Activated gamma-delta T cell treated with Interleukin-2 at 50 U/mL for 16 hours (primary cell): ENCODE data around the gene NAPSA.

Source experiments
- DNase-seq: peaks from one replicate; pipeline ENCODE4 v3.0.0-alpha.2; 2020

The NAPSA gene

DNA sequence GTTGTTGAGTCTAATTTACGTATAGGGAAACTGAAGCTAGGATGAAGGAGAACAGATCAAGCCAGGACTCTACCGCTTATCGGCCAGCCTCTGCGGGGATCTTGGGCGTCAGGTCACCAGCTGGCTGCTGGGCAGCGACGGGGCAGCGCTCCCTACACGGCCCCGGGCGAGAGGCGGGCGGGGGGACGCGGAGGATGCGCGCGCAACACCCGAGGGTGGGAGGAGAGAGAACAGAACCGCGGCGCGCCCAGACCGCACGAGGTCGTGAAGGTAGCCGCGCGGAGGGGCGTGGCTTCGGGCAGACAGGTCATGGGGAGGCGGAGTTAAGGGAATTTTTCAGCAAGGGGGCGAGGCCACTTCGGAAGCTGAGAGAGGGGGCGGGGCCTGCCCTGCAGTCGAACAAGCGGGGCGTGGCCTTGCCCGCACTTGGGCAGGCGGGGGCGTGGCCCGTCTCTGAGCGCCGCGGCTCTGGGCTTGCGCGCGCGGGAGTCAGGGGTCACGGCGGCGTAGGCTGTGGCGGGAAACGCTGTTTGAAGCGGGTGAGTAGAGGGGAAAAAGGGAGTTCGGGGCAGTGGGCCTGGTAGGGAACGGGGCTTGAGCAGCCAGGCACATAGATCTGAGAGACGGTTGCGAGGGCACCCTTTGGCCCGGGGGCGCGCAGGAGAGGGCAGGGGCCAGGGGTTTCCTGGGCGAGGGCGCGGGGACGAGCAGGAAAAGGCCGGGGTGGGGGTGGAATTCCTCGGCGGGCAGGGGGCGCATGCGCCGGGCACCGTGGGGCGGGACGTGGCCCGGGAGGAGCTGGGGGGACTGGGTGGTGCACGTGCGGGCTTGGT is 18.6 kb upstream of the NAPSA start, which contains the start of gene POLD1:
TSS of gene POLD1 (plus strand) at position 496 of the 833 bp plus-strand sequence. CDS start 14,505 bp downstream, outside the sequence.
- peak; percentile 98 for DNase-seq

DNA sequence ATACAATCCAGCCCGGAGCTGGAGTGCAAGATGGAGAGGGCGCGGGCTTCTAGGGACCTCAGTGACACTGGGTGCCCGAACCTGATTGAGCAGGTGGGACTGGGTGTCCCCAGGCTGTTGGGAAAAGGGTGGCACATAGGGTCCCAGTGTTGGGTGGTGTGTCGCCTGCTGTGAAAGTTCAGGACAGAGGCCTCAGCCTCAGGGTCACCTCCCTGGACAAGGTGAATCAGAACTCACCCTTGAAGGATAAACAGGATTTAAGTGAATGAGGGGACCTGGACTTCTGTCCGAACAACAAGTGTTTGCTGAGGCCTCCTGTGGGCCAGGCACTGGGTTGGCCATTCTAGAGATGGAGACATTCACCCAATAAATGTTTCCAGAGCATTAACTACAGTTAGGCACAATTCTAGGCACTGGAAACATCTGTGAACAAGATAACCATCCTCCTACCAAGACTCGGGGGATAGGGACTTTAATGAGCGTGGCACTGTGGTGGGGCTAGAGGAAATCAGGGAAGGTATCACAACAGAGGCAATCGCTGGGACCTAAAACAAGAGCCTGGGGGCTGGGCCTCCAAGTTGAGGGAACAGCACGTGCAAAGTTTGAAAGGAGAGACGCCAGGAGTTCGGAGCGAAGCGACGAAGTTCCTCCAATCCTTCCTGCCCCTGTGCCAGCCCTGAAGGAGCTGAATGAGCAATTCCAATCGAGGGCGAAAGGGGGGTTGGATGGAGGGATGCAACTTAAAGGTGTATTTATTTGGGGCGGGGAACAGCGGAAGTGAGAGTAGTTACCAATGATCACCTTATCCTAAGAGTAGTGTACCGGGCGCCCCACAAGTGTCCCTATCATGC is 17.8 kb upstream of the NAPSA start:
- no peak for DNase-seq

GRCh38 chr19:50381881-50382729 is 16.7 kb upstream of the NAPSA start:
- no peak for DNase-seq

DNA sequence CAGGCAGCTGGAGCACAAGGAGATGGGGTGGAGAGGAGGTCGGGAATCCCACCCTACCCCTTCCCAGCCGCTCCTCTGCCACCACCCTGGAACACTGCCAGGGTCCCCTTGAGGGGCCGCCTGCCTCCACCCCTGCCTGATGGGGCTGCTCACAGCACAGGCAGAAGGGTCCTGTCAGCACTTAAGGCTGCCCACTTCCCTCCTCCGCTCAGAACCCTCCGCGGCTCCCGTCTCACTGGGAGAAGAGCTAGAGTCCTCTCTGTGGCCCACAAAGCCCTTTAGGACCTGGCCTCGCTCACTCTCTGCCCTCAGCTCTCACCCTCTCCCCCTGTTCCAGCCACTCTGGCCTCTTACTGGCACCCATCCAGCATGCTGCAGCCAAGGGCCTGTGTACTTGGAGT is 15.3 kb upstream of the NAPSA start:
- no peak for DNase-seq

DNA sequence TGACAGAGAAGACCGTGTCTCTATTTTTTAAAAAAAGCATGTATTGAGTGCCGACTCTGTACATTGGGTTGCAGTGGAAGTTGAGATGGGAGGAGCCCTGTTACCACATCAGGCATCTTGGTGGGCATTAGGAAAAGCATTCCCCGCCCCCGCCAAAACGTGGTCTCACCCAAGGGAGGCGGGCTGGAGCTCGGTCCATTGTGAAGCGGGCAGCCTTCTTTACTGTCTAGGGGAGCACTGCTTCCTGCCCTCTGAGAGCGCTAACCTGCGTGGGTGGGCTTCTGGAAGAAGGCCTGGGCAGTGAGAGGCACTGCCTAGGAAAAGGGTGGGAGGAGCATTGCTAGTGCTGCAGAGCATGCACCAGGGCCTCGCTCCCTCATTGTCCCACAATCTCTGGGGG is 14.7 kb upstream of the NAPSA start:
- DNase-seq, result no peak

GRCh38 chr19:50379602-50380001 is 14.2 kb upstream of the NAPSA start:
- no peak for DNase-seq

- no peak for DNase-seq
Observed at GRCh38 chr19:50378863-50379236, 13.4 kb upstream of the NAPSA start.

- DNase-seq, result no peak
Observed at GRCh38 chr19:50378169-50378862, 12.9 kb upstream of the NAPSA start.

GRCh38 chr19:50377517-50377916 is 12.1 kb upstream of the NAPSA start:
- DNase-seq, result no peak

DNA sequence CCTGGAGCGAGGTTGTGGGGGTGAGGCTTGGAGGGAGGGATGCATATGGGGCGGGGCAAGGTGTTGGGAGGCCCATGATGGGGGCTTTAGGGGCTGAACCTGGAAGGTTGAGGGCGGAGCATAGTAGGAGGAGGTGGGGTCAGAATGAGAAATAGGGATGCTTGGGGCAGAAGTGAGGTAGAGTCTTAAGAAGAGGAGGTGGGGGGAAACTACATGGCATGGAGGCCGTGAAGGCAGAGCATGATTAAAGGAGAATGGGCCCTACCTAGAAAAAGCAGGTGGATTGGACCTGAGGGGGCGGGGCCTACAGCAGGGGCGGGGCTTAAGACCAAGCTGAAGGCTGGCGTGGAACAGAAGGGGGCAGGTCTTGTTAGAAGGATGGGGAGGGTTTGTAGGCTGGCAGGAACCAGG is 11.6 kb upstream of the NAPSA start:
- peak; percentile 45 for DNase-seq

DNA sequence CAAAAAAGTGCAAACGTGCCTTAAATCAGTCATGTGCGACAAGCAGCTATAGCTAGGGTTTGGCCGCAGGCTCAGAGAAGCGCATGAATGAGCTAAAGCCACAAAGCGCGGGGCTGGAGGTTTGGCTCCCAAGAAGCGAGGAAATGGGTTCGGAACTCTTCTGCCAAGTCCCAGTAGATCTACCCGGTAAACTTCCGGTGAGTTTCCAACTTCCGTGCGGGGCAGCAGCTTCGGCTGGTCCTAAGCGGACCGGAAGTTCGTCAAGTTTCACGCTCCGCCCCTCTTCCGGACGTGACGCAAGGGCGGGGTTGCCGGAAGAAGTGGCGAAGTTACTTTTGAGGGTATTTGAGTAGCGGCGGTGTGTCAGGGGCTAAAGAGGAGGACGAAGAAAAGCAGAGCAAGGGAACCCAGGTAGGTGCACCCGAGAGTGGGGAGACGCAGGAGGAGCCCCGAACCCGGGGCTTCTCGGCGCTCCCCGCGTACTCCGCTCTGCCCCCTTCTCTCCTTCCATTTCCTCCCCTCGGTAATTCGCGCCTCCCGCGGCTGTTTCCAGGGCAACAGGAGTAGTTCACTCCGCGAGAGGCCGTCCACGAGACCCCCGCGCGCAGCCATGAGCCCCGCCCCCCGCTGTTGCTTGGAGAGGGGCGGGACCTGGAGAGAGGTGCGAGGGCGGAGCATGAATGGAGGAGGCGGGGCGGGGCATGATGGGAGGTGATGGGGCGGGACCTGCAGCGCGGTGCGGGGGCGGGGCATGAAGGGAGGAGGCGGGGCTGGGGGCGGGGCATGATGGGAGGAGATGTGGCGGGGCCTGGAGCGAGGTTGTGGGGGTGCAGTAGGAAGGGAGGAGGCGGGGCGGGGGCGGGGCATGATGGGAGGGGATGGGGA is 11.0 kb upstream of the NAPSA start, which contains the start of gene NR1H2:
TSS of gene NR1H2 (plus strand) at position 292 of the 885 bp plus-strand sequence. CDS start 1,149 bp downstream, outside the sequence.
- peak; percentile 95 for DNase-seq

- no peak for DNase-seq
Observed at GRCh38 chr19:50371914-50372475, 6.6 kb upstream of the NAPSA start.

DNA sequence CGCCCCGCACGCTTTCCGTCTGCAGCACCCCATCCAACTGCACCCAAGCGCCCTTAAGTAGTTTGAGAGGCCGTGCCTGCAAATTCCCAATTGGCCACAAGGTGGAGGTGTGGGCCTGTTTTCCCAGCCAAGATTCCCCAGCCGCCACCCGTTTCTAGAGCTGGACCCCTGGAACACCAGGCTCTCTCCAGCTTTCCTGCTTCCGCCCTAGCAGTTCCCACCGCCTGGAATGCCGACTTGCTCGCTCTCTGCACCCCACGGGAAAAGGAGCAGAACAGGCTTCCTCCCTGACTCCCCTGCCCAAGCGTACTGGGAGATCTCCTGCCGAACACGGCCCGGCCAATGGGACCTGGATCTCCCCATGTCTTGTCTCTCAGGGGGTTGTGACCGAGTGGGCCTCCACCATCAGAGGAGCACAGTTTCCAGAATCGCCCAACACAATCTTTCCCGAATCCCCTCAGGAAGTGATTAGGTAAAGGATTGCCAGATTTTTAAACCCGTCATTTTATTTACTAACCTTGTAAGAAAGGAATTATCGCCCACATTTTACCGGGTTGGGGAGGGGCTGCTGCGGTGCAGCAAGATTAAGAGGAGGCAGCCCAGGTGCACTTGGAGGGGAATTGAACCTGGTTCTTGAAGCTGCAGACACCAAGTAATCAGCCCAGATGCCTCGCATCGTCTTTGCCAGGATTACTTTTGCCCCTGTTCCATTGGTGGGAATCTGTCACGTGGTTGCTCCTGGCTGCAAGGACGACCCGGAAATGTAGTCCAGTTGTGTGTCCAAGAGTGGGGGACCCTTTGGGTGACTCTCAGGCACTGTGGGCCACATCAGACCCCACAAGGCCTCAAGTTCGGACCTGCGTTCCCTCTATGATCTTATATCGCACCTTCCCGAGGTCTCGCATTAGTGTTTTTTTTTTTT is 3.5 kb upstream of the NAPSA start:
- peak; percentile 73 for DNase-seq

DNA sequence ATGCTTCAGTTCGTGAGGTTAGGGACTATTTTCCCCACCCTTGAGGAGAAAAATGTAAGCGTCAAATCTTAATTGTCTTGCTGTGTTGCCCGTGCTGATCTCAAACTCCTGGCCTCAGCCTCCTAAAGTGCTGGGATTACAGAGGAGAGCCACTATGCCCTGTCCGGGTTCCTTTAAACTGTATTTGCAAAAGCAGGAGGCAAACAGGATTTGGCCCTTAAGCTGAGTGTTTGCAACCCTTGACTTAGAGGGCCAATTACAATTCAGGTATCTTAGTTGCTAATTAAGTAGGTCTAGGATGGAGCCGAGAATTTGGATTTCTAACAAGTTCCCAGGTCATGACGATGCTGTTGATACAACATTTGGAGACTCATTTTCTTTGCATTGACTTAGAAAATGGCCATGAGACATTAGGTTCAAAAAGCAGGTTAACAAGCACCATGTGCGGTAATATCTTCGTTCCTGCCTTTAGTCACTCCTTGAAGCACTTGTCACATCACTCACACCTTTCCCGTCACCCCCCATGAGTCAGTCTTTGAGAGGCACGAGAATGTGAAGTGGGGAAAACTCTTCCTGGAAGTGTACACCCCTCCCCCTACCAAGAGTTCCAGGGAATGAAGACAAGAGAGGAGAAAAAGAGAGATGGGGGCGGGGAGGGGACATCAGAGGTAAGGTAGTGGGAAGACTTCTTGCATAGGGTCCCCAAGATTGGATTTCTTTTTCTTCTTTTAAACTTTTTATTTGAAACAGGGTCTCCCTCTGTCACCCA is 2.6 kb downstream of the NAPSA start:
- no peak for DNase-seq

DNA sequence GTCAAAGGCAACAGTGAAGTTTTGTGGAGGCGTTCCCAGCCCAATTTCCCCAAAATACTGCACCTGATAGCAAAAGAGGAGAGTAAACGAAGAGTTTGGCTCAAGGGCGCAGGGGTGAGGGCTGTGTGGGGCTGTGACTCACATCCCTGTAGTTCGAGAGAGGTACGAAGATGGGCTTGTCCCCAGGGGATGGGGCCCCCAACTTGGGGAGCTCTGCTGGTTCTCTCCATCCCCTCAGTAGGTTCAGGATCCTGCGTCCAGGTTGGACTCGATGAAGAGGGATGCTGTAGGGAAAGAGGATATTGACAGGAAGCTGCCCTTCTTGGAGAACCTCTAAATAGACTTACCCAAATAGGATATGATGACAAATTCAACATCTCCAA is 3.4 kb downstream of the NAPSA start:
- DNase-seq, result no peak

- DNase-seq, result no peak
Observed at GRCh38 chr19:50361290-50362029, 4.0 kb downstream of the NAPSA start.

DNA sequence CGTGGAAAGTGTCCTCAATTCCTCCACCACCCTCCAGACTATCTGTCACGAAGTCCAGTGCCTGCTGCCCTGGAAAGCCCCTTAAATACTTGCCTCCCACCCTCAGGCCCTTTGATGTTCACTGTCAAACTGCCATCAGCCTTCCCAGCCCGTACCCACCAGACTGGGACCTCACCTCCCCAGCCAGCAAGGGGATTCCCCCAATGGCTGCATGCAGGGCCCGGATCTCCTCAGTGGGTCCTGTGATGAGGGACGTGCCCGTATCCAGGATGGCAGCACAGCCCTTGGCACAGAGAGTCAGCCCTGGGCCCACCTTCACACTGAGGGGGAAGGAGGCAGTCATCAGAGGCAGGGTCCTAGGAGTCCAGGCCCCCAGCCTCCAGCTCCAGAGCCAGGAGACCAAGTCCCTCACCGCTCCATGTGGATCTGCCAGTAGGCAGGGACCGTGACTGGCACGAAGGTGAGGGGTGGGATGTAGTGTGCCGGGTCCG is 6.1 kb downstream of the NAPSA start:
- DNase-seq, result no peak
